ENCODE data around the gene CD99L2. TPM values are rescaled to one million over a fixed set of nuclear protein-coding genes. Genes with fewer than 3 reads are reported as not detected.

The CD99L2 gene
- total RNA-seq, 2 experiments from 2014 or later, result 5.9 to 12.3 TPM

GRCh38 chrX:150942942-150943594 lies 44.6 kb upstream of the CD99L2 start:
- intact Hi-C loops (cut with micrococcal nuclease; ENCODE audit: unreplicated experiment), result no loop called here
- ChIA-PET CTCF (ENCODE audit: unreplicated experiment) (no interaction called here), POLR2A (interaction anchor here (0.6 kb wide), 2 partner anchors 76 to 414 kb away, joined by 3 read pairs; no protein-coding TSS in a partner anchor)
- DNase-seq (ENCODE audit: low spot score), result no peak
- no peak overlapping the region for H2AFZ ChIP-seq (ENCODE audit: low read length)
- no peaks in the 10 kb centered on the region for H3K79me2 ChIP-seq (ENCODE audit: insufficient read depth, low read depth, low read length)
- TF ChIP-seq CTCF (conservative IDR thresholded peaks at IDR 0.05; ENCODE audit: low read length) (no peak), EZH2phosphoT487 (IDR thresholded peaks at IDR 0.05; ENCODE audit: borderline replicate concordance, low read depth, low read length) (no peak)
- no TSS peak for BruUV-seq (replicated peaks)
- no peak overlapping the region for H3K4me2 ChIP-seq (ENCODE audit: low read length)
- H3K9me2 ChIP-seq (ENCODE audit: insufficient read depth, low read length), result no peaks in the 10 kb centered on the region
- no peaks in the 10 kb centered on the region for H4K20me1 ChIP-seq (ENCODE audit: insufficient read depth, low read length)
- H3K36me3 ChIP-seq (ENCODE audit: insufficient read depth, low read length), result no peaks in the 10 kb centered on the region
- H3K4me3 ChIP-seq (ENCODE audit: low read depth, low read length, poor library complexity, severe bottlenecking), result no peak overlapping the region
- no peak overlapping the region for H3K27ac ChIP-seq (ENCODE audit: low read depth, low read length, poor library complexity, severe bottlenecking)
- no peaks in the 10 kb centered on the region for H3K4me1 ChIP-seq (ENCODE audit: insufficient read depth, low read length, poor library complexity, severe bottlenecking)
- no peaks in the 10 kb centered on the region for H3K9me3 ChIP-seq (ENCODE audit: low read length)

- no peaks in the 10 kb centered on the region for H3K79me2 ChIP-seq (ENCODE audit: insufficient read depth, low read depth, low read length)
- no peak overlapping the region for H3K27ac ChIP-seq (ENCODE audit: low read depth, low read length, poor library complexity, severe bottlenecking)
- CTCF ChIA-PET (ENCODE audit: unreplicated experiment), result no interaction called here
- no peaks in the 10 kb centered on the region for H3K36me3 ChIP-seq (ENCODE audit: insufficient read depth, low read length)
- BruUV-seq (replicated peaks), result no TSS peak
- no peak for DNase-seq (ENCODE audit: low spot score)
- no peak overlapping the region for H3K4me2 ChIP-seq (ENCODE audit: low read length)
- no peaks in the 10 kb centered on the region for H4K20me1 ChIP-seq (ENCODE audit: insufficient read depth, low read length)
- H3K4me3 ChIP-seq (ENCODE audit: low read depth, low read length, poor library complexity, severe bottlenecking), result no peak overlapping the region
- no peak overlapping the region for H2AFZ ChIP-seq (ENCODE audit: low read length)
- H3K9me3 ChIP-seq (ENCODE audit: low read length), result no peaks in the 10 kb centered on the region
- H3K4me1 ChIP-seq (ENCODE audit: insufficient read depth, low read length, poor library complexity, severe bottlenecking), result no peaks in the 10 kb centered on the region
- H3K9me2 ChIP-seq (ENCODE audit: insufficient read depth, low read length), result no peaks in the 10 kb centered on the region
- intact Hi-C loops (cut with micrococcal nuclease; ENCODE audit: unreplicated experiment), result no loop called here
- TF ChIP-seq CTCF (conservative IDR thresholded peaks at IDR 0.05; ENCODE audit: low read length) (no peak), EZH2phosphoT487 (IDR thresholded peaks at IDR 0.05; ENCODE audit: borderline replicate concordance, low read depth, low read length) (no peak)
- POLR2A ChIA-PET, result no interaction called here
These were observed 43.1 kb upstream of the CD99L2 start for GRCh38 chrX:150941580-150941979.

GRCh38 chrX:150940844-150941495 lies 42.5 kb upstream of the CD99L2 start:
- no peak overlapping the region for H3K27ac ChIP-seq (ENCODE audit: low read depth, low read length, poor library complexity, severe bottlenecking)
- no peaks in the 10 kb centered on the region for H3K79me2 ChIP-seq (ENCODE audit: insufficient read depth, low read depth, low read length)
- BruUV-seq (replicated peaks), result no TSS peak
- H3K9me3 ChIP-seq (ENCODE audit: low read length), result no peaks in the 10 kb centered on the region
- no peaks in the 10 kb centered on the region for H3K9me2 ChIP-seq (ENCODE audit: insufficient read depth, low read length)
- no peak overlapping the region for H3K4me3 ChIP-seq (ENCODE audit: low read depth, low read length, poor library complexity, severe bottlenecking)
- no peaks in the 10 kb centered on the region for H3K36me3 ChIP-seq (ENCODE audit: insufficient read depth, low read length)
- DNase-seq (ENCODE audit: low spot score), result no peak
- ChIA-PET POLR2A (no interaction called here), CTCF (ENCODE audit: unreplicated experiment) (no interaction called here)
- H3K4me2 ChIP-seq (ENCODE audit: low read length), result no peak overlapping the region
- TF ChIP-seq CTCF (conservative IDR thresholded peaks at IDR 0.05; ENCODE audit: low read length) (no peak), EZH2phosphoT487 (IDR thresholded peaks at IDR 0.05; ENCODE audit: borderline replicate concordance, low read depth, low read length) (no peak)
- H2AFZ ChIP-seq (ENCODE audit: low read length), result no peak overlapping the region
- H3K4me1 ChIP-seq (ENCODE audit: insufficient read depth, low read length, poor library complexity, severe bottlenecking), result no peaks in the 10 kb centered on the region
- intact Hi-C loops (cut with micrococcal nuclease; ENCODE audit: unreplicated experiment), result no loop called here
- H4K20me1 ChIP-seq (ENCODE audit: insufficient read depth, low read length), result no peaks in the 10 kb centered on the region

All from OCI-LY7 (cell line).